Epithelial cell of prostate (primary cell): Measurements from ENCODE around the gene NOL4L.
"Not testable (repeated sequence)": the region's sequence is repeated elsewhere in the genome, so short reads cannot be mapped to it uniquely, and the experiment has no call there.

Source experiments
- DNase-seq: peaks from one replicate; pipeline ENCODE4 v3.0.0-alpha.2; 2011; ENCODE audit warnings: low read depth, low spot score
- H3K27ac ChIP-seq: fragments of 450-650 bp; 2 replicates; pipeline ENCODE4 v1.5.1; 2017; ENCODE audit warnings: mild to moderate bottlenecking

NOL4L gene

GRCh38 chr20:32578062-32578461, 7.1 kb downstream of the NOL4L start:
- DNase-seq, H3K27ac ChIP-seq: not testable (repeated sequence)

GRCh38 chr20:32577657-32578056, 7.5 kb downstream of the NOL4L start:
- no peak for DNase-seq
- no peak overlapping the region for H3K27ac ChIP-seq

- no peak overlapping the region for H3K27ac ChIP-seq
- DNase-seq, result no peak
These were observed 8.1 kb downstream of the NOL4L start for GRCh38 chr20:32577023-32577422.

DNA sequence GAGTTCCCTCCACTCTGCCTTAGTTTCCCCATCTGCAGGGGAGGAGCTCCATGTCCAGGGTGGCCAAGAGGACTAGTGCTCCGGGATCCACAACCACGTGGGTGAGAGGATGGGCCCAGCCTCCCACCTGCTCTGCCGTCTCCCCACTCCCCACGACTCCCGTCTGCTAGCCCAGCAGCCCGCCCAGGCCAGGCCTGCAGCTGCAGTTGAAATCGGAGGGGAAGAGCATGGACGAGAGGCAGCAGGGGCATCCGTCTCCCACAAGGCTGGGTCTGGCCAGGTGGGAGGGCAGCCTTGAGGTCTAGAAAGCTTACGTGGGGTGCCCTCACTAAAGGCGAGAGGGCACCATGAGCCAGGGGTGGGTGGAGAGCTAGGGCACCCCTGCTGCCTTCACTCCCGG, 8.6 kb downstream of the NOL4L start:
- no peak overlapping the region for H3K27ac ChIP-seq
- DNase-seq, result no peak

DNA sequence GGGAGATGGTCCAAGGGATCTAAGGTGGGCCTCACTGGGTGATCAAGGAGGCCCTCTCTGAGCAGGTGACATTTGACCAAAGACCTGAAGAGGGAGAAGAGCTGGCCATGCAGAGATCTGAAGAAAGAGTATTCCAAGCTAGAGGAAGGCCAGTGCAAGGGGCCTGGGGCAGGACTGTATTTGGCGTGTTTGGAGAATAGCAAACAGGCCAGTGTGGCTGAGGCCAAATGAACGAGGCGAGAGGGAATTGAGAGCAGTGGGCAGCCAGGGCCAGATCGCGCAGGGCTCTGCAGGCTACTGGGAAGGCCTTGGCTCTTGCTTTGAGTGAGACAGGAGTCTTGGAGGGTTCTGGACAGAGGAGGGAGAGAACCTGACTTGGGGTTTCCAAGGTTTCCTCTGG, 9.3 kb downstream of the NOL4L start:
- DNase-seq, result no peak
- no peak overlapping the region for H3K27ac ChIP-seq

- no peak for DNase-seq
- H3K27ac ChIP-seq, result no peak overlapping the region
These were observed 9.9 kb downstream of the NOL4L start for GRCh38 chr20:32575227-32575581.

DNA sequence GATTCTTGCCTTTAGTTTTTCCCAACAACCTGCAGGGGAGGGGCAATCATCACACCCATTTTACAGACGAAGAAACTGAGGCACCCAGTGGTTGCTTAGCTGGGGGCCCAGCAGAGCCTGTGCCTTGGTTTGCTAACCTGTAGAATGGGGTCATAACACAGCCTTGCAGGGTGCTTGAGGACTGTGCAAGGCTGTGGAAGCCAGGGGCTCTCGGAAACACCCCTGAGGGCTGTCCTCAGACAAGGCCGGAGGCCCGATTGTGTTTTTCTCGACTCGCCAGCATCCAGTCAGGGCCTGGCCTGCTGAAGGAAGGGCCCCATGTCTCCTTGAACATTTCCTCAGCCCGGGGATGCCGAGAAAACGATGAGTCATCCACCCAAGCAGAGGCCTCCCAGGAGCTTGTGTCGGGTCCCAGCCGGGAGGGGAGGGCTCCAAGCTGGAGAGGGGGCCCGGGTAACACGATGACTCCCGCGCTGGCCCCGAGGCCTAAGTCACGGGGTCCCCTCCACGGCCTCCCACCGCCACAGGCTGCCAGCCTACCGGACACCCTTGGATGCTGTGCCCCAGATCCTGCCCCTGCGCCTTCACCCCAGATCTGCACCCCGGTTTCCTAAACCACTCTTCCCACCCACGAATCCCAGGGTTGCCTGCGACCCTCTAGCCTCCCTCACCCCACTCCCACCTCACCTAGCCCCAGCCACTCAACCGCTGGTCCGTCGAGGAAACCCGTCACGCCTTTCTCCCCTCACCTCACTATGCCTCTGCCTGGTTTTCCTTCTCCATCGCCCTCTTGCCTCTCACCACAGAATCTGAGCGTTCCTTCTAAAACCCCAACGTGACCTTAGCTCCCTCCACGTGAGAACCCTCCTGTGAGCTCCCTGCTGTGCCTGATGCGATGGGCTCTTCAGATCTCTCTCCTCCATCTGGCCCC, 10.6 kb downstream of the NOL4L start:
- H3K27ac ChIP-seq, result no peak overlapping the region
- no peak for DNase-seq

GRCh38 chr20:32573167-32573851, 11.8 kb downstream of the NOL4L start:
- H3K27ac ChIP-seq, result no peak overlapping the region
- DNase-seq, result no peak

DNA sequence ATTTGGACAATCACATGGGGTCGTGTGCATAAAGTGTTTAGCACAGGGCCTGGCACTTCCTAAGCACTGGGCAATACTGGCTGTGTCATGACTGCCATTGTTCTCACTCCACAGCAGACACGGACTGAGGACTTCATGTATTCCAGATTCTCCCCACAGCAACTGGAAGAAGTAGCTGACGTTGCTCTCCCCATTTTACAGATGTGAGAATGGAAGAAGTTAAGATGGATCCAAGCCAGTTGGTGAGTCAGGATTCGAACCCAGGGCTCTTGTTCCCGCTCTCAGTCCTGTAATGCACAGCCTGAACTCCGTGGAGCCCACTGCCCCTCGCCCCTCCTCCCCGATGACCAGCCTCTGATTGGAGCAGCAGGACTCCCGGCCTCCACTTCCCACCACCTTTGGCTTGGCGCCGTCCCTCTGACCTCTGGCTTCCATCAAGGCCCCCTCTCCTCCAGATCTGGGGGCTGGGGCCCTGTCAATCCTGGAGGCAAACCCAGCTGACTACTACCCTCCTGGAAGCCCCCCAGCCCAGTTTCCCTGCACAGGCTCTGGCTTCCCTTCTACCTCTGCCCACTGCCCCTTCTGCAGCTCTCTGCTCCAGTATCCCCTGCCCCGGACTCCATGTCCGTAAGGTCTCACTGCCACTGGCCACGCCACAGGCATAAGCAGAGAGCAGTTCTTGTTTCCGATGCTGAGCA, 12.7 kb downstream of the NOL4L start:
- no peak overlapping the region for H3K27ac ChIP-seq
- DNase-seq, result no peak

- no peak for DNase-seq
- H3K27ac ChIP-seq, result no peak overlapping the region
These were observed 13.6 kb downstream of the NOL4L start for GRCh38 chr20:32571566-32571965.

GRCh38 chr20:32570401-32571190, 14.5 kb downstream of the NOL4L start:
- no peak for DNase-seq
- H3K27ac ChIP-seq, result no peak overlapping the region

DNA sequence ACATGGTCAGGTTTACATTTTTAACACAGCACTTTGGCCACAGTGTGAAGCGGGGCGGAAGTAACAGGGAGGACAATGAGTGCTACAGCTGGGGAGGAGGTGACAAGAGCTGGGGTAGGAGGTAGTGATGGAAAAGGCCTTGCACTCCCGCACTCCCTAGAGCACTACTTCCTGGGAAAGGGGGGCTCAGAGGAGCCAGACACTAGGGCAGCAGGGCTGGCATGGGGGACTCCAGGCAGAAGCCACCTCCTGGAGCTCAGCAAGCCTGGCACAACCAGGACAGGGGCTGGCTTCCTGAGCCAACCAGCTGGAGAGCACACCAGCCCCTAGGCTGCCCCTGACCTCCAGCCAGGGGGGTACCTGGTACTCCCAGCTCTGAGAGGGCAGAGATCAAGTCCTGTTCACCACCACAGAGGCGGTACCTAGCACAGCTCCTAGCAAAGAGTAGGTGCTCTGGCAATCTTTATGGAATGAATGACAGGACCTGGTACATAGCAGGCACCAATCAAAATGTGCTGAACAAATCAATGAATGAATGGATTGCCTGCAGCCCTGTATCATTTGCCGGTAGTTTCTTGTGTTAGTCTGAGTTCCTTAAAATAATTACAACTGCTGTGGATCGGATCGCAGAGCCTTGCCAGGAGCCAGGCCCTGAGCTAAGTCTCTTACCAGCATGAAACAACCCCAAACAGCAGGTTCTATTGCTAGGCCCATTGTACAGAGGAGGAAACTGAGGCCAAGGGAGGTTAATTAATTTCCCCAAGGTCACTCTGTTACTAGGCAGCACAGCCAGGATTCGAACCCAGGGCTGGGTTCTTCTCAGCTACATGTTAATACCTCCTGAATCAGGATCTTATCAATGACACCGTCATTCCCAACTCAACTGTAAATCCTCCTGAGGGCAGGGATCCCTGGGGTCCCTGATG, 15.5 kb downstream of the NOL4L start:
- no peak overlapping the region for H3K27ac ChIP-seq
- DNase-seq, result no peak

- no peak for DNase-seq
- no peak overlapping the region for H3K27ac ChIP-seq
These were observed 16.1 kb downstream of the NOL4L start for GRCh38 chr20:32569018-32569379.

GRCh38 chr20:32567384-32568178, 17.6 kb downstream of the NOL4L start:
- no peak overlapping the region for H3K27ac ChIP-seq
- no peak for DNase-seq

GRCh38 chr20:32566379-32567374, 18.5 kb downstream of the NOL4L start:
- H3K27ac ChIP-seq, result no peak overlapping the region
- DNase-seq, result no peak

DNA sequence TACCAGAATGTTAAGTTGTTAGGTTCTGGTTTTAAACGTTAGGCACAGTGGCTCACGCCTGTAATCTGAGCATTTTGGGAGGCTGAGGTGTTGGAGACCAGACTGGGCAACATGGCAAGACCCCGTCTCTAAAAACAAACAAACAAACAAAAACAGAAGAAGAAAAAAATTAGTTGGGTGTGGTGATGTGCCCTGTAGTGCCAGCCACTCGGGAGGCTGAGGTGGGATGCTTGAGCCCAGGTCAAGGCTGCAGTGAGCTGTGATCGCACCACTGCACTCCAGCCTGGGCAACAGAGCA, 19.4 kb downstream of the NOL4L start:
- no peak overlapping the region for H3K27ac ChIP-seq
- no peak for DNase-seq

- H3K27ac ChIP-seq, result no peak overlapping the region
- DNase-seq, result no peak
These were observed 20.0 kb downstream of the NOL4L start for GRCh38 chr20:32564921-32565734.
